ENCODE measurements around the gene POLR3K.
A peak's percentile ranks its signal among the peaks of the same experiment; 100 is the strongest.

Gene POLR3K

GRCh38 chr16:78444-79150, 25.2 kb upstream of the POLR3K start:
- no peak for DNase-seq (ENCODE audit: low spot score)

DNA sequence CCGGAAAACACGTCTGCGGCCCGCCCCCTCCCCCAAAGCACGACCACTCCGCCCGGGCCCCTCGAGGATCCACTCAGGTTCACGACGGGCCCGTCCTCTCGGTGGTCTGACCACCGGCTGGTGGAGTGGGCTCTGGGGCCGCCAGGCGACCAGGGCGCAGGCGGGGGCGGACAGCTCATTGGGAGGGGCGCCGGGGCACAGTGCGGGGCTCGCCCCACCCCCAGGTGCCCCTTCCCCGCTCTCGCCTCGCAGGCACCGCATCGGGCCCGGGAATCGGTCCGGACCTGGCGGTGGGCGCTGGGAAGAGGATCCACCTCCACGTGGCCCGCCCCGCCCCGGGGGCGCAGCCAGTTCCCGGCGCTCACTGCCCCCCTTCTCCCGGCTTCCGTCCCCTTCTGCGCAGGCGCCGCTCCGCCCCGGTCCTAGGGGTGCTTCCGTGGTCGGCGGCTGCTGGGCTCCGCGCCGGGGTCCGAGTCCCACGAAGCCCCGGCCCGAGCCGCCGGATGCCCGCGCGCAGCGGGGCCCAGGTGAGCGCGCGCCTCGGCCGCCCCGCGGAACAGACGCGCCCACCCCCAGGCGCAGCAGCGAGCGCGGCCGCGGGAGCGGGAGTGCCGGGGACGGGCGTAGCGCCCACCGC, 24.5 kb upstream of the POLR3K start, which contains the start of gene MPG:
Gene MPG, plus strand, starts transcription at position 419 of the 637 bp plus-strand sequence. Its CDS starts 85 bp downstream, at position 504.
- DNase-seq (ENCODE audit: low spot score), result peak; percentile 54

- DNase-seq (ENCODE audit: low spot score), result no peak
Observed at GRCh38 chr16:77273-77806, 23.9 kb upstream of the POLR3K start.

DNA sequence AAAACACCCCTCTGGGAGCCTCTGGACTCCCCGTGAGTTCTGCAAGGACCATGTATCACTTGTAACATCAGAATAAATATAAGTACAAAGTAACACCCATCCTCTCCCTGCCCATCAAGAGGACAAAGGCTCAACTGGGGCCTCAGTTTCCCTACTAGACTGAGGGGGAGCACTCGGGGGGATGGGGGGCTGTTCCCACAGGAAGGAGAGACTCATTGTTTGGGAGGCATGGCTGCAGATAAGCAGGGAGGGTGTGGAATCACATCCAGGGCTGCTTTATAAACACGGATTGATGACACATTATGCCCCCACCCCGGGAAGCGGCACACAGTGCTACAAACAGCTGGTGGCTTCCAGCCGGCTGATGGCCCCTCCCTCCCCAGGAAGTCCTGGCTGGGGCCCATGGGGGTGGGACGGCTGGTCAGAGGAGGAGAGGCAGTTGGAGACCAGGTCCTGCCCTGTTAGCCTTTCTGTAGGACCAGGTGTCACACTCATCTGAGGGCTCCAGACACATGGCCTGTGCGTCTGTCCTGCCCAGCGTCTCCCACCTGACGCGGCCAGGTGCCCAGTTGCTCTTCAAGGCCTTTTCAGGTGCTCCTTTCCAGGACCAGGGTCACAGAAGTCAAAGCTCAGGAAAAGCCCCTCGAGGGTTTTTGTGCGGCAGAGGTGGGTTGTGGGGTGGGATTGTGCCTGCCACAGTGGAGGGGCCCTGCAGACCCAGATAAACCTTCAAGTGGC, 23.3 kb upstream of the POLR3K start:
- no peak for DNase-seq (ENCODE audit: low spot score)

DNA sequence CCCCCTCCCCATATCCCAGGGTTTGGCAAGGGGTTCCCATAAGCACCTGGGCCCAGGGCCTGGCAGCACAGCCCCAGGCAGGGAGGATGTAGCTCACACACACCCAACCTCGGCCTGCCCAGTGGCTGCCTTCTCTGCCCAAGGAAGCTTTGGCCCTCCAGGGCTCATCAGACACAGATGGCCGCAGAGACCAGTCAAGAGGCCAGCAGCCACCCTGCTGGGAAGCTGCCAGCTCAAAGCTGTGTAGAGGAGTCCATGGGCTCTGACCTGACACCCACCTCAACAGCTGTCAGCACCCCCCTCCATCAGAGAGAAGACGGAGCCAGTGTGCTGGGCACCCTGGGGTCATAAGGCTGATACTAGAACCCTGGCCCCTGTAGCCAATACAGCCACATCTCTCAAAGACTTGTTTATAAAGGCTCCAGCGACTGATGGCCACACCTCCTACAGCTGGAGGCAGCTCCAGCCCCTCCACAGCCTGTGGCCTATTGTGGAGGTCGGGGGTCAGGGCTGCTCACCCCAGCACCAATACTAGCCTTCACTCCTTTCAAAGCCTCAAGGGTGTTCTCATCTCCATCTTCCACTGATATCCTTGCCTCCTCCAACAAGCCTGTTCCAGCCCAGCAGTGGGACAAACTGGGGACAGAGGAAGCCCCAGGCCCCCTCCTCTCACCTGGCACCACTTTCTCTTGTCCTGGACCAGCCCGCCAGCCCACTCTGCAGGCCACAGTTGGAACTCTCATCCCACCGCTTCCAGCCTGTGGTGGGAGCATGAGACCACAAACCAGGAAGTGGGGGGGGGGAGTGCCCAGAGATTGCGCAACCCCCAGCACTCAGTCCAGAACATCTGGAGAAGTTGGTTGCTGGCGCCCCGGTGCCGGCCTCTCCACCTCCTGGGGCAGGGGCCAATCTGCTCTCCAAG, 22.4 kb upstream of the POLR3K start:
- DNase-seq (ENCODE audit: low spot score), result no peak

DNA sequence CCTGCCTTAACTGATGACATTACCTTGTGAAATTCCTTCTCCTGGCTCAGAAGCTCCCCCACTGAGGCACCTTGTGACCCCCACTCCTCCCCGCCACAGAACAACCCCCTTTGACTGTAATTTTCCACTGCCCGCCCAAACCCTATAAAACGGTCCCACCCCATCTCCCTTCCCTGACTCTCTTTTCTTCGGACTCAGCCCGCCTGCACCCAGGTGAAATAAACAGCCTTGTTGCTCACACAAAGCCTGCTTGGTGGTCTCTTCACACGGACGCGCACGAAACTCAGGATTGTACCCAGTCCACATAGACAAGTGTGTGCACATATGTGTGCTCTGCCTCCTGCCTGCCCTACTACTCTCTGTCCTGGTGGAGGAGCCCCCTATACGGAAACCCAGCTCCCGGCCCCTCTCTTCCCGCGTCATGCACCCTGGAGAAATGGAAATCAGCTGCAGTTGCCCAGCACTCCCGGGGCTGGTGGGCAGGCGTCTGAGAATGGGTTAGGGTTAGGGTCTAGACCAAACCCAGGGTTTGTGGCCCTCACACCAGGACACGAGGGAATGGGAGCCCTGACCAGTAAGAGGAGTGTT, 21.4 kb upstream of the POLR3K start:
- no peak for DNase-seq (ENCODE audit: low spot score)

DNA sequence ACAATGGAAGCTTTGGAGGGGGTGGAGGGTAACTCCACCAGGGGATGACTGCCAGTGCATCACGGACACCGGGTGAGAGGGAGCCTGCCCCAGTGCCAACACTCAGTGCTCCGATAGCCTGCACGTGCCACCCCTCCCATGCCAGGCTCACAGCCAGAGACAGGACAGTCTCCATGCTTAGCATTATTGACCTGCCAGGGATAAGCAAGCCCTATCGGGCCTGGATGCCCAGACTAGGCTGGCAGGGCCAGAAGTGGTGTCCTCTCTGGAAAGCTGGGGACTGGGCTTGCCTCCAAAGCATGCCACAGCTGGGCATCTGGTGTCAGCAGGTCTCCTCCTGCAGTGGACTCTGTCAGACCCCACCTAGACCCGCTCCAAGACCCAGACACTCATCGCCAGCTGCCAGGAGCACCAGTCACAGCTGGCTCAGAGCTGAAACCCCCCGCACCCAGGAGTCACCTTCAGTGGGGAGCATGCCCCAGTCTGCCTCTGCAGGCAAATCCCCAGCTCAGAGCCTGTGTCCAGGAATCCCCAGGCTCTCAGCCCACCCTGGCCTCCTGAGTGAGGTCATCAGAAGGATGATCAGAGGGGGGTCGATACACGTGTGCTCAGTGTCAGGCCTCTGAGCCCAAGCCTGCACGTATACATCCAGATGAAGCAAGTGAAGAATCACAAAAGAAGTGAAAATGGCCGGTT, 20.8 kb upstream of the POLR3K start:
- DNase-seq (ENCODE audit: low spot score), result no peak

- DNase-seq (ENCODE audit: low spot score), result no peak
Observed at GRCh38 chr16:72561-73548, 19.4 kb upstream of the POLR3K start, which contains the start of gene RHBDF1. RHBDF1 (minus strand) TSS chr16:72631; CDS start chr16:65015, 7,616 bp downstream.

- no peak for DNase-seq (ENCODE audit: low spot score)
Observed at GRCh38 chr16:71540-72401, 18.4 kb upstream of the POLR3K start.

DNA sequence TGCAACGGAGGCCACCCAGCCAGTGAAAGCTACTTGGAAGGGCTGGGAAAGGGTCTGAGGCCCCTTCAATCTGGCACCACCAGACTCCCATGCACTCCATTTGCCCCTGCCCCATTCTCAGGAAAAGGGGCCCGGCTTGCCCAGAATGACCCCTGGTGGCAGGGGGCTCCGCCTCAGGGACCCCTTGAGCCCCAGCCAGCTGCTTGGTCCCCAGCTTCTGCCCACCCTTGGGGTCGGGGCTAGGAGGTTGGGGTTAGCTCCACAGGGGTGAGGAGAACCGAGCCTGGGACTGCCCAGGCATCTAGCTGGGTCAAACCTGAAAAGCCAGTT, 17.8 kb upstream of the POLR3K start:
- DNase-seq (ENCODE audit: low spot score), result no peak

GRCh38 chr16:69181-69580, 15.8 kb upstream of the POLR3K start:
- no peak for DNase-seq (ENCODE audit: low spot score)

DNA sequence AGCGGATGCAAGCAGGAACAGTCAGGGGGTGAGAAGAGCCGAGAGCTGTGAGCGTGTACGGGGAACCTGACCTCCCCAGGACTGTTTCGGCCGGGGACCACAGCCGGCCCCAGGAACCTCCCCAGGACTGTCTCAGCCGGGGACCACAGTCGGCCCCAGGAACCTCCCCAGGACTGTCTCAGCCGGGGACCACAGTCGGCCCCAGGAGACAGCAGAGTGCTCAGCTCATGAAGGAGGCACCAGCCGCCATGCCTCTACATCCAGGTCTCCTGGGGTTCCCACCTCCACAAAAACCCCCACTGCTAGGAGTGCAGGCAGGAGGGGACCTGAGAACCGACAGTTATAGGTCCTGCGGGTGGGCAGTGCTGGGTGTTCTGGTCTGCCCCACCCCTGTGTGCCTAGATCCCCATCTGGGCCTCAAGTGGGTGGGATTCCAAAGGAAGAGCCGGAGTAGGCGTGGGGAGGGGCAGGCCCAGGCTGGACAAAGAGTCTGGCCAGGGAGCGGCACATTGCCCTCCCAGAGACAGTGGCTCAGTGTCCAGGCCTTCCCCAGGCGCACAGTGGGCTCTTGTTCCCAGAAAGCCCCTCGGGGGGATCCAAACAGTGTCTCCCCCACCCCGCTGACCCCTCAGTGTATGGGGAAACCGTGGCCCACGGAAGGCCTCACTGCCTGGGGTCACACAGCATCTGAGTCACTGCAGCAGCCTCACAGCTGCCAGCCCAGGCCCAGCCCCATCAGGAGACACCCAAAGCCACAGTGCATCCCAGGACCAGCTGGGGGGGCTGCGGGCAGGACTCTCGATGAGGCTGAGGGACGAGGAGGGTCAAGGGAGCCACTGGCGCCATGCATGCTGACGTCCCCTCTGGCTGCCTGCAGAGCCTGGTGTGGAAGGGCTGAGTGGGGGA, 14.7 kb upstream of the POLR3K start:
- DNase-seq (ENCODE audit: low spot score), result no peak

- no peak for DNase-seq (ENCODE audit: low spot score)
Observed at GRCh38 chr16:67183-67791, 13.9 kb upstream of the POLR3K start.

- no peak for DNase-seq (ENCODE audit: low spot score)
Observed at GRCh38 chr16:66309-67182, 13.1 kb upstream of the POLR3K start.

DNA sequence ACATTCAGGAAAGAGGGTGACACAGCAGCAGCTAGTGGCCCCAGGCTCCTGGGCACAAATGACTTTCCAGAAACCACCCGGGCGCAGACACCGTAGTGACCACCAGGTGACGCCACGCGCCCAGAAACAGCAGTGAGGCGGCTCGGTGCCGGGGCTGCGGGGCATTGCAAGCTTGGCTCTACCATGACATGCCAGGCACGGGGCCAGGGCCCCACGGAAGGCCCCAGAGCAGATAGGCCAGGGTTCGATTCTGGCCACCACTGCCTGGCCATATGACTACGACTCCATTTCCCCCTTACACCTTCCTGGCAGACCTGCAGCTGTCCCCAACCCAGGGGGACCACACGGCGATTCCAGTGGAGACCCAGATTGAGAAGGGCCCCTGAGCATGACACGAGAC, 12.3 kb upstream of the POLR3K start:
- peak; percentile 91 for DNase-seq (ENCODE audit: low spot score)

- DNase-seq (ENCODE audit: low spot score), result no peak
Observed at GRCh38 chr16:64914-65255, 11.5 kb upstream of the POLR3K start.

Measured in hematopoietic multipotent progenitor cell treated with erythropoietin and hydrocortisone succinate and interleukin-3 and kit ligand, for 17 days (in vitro differentiated cells).